ENCODE results near the gene PABPN1. TPM values are rescaled to one million over a fixed set of nuclear protein-coding genes. Genes with fewer than 3 reads are reported as not detected.

PABPN1 gene
- total RNA-seq, 2 experiments from 2014 or later, result 167 to 314 TPM

DNA sequence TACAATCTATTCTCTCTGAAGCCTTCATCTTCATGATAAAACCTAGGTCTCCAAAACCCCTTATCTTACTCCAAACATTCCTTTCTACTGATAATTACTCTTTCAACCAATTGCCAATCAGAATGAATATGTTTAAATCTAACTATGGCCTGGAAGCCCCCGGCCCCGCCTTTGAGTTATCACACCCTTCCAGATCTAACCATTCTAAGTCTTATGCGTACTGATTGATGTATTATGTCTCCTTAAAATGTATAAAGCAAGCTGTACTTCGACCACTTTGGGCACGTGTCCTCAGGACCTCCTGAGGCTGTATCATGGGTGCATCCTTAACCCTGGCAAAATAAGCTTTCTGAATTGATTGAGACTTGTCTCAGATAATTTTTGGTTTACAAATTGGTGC, 14.4 kb downstream of the PABPN1 start:
- TF ChIP-seq EZH2phosphoT487 (IDR thresholded peaks at IDR 0.05; ENCODE audit: borderline replicate concordance, low read depth, low read length), result no peak
- TF ChIP-seq, protein P1, sequence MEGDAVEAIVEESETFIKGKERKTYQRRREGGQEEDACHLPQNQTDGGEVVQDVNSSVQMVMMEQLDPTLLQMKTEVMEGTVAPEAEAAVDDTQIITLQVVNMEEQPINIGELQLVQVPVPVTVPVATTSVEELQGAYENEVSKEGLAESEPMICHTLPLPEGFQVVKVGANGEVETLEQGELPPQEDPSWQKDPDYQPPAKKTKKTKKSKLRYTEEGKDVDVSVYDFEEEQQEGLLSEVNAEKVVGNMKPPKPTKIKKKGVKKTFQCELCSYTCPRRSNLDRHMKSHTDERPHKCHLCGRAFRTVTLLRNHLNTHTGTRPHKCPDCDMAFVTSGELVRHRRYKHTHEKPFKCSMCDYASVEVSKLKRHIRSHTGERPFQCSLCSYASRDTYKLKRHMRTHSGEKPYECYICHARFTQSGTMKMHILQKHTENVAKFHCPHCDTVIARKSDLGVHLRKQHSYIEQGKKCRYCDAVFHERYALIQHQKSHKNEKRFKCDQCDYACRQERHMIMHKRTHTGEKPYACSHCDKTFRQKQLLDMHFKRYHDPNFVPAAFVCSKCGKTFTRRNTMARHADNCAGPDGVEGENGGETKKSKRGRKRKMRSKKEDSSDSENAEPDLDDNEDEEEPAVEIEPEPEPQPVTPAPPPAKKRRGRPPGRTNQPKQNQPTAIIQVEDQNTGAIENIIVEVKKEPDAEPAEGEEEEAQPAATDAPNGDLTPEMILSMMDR (conservative IDR thresholded peaks at IDR 0.05; ENCODE audit: low read length), result no peak
- H3K9me3 ChIP-seq (ENCODE audit: low read length), result peaks cover 31% of the 10 kb centered on the region
- H3K4me1 ChIP-seq (ENCODE audit: insufficient read depth, low read length, poor library complexity, severe bottlenecking), result no peaks in the 10 kb centered on the region
- no peaks in the 10 kb centered on the region for H3K9me2 ChIP-seq (ENCODE audit: insufficient read depth, low read length)
- BruUV-seq (replicated peaks), result no TSS peak
- POLR2A ChIA-PET, result interaction anchor here (0.7 to 4.0 kb wide), 2 partner anchors 9 to 14 kb away, joined by 3 to 14 read pairs; partner anchors contain the start of gene PABPN1
- DNase-seq (ENCODE audit: low spot score), result no peak
- CTCF ChIA-PET (ENCODE audit: unreplicated experiment), result no interaction called here
- no peak overlapping the region for H3K27ac ChIP-seq (ENCODE audit: low read depth, low read length, poor library complexity, severe bottlenecking)
- intact Hi-C loops (cut with micrococcal nuclease; ENCODE audit: unreplicated experiment), result no loop called here
- H4K20me1 ChIP-seq (ENCODE audit: insufficient read depth, low read length), result no peaks in the 10 kb centered on the region
- H3K4me3 ChIP-seq (ENCODE audit: low read depth, low read length, poor library complexity, severe bottlenecking), result no peak overlapping the region
- H3K36me3 ChIP-seq (ENCODE audit: insufficient read depth, low read length), result no peaks in the 10 kb centered on the region
- no peak overlapping the region for H2AFZ ChIP-seq (ENCODE audit: low read length)
- no peak overlapping the region for H3K4me2 ChIP-seq (ENCODE audit: low read length)
- no peaks in the 10 kb centered on the region for H3K79me2 ChIP-seq (ENCODE audit: insufficient read depth, low read depth, low read length)

DNA sequence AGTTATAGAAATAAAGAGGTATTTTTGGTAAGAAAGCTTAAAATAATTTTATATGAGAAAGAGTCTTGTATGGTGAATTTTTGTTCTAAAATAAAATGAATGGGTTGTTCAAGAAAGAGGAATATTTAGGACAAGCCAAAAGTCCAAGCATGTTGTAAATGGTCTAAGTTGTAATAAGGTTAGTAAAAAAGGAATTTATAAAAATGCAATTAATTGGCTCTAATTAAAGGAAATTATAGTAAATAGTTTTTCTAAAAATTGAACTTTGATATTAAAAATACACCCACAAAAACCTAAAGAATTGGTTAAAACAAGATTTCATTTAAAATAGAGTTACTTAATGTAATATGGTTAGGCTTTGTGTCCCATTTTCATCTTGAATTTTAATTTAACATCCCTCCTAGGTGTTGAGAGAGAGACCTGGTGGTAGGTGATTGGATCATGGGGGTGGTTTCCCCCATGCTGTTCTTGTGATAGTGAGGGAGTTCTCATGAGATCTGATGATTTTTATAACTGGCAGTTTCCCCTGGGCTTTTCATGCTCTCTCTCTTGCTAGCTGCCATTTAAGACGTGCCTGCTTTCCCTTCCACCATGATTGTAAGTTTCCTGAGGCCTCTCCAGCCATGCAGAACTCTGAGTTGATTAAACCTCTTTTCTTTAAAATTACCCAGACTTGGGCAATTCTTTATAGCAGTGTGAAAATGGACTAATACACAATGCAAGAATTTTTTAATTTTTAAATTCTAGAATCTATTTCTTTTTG, 18.4 kb downstream of the PABPN1 start:
- Histone ChIP-seq H3K36me3 (ENCODE audit: insufficient read depth, low read length) (no peaks in the 10 kb centered on the region), H3K4me3 (ENCODE audit: low read depth, low read length, poor library complexity, severe bottlenecking) (no peak overlapping the region), H3K9me3 (ENCODE audit: low read length) (peaks cover 32% of the 10 kb centered on the region), H3K27ac (ENCODE audit: low read depth, low read length, poor library complexity, severe bottlenecking) (no peak overlapping the region), H4K20me1 (ENCODE audit: insufficient read depth, low read length) (no peaks in the 10 kb centered on the region), H3K9me2 (ENCODE audit: insufficient read depth, low read length) (no peaks in the 10 kb centered on the region), H3K4me1 (ENCODE audit: insufficient read depth, low read length, poor library complexity, severe bottlenecking) (no peaks in the 10 kb centered on the region), H3K79me2 (ENCODE audit: insufficient read depth, low read depth, low read length) (no peaks in the 10 kb centered on the region), H3K4me2 (ENCODE audit: low read length) (no peak overlapping the region), H2AFZ (ENCODE audit: low read length) (no peak overlapping the region)
- peak; percentile 27 for DNase-seq (ENCODE audit: low spot score)
- intact Hi-C loops (cut with micrococcal nuclease; ENCODE audit: unreplicated experiment), result no loop called here
- TF ChIP-seq, protein P1 (conservative IDR thresholded peaks at IDR 0.05; ENCODE audit: low read length), result no peak
- no peak for TF ChIP-seq EZH2phosphoT487 (IDR thresholded peaks at IDR 0.05; ENCODE audit: borderline replicate concordance, low read depth, low read length)
- no TSS peak for BruUV-seq (replicated peaks)
- POLR2A ChIA-PET, result interaction anchor here (0.7 kb wide), 1 partner anchor 42 kb away, joined by 3 read pairs; no protein-coding TSS in a partner anchor
- CTCF ChIA-PET (ENCODE audit: unreplicated experiment), result no interaction called here

DNA sequence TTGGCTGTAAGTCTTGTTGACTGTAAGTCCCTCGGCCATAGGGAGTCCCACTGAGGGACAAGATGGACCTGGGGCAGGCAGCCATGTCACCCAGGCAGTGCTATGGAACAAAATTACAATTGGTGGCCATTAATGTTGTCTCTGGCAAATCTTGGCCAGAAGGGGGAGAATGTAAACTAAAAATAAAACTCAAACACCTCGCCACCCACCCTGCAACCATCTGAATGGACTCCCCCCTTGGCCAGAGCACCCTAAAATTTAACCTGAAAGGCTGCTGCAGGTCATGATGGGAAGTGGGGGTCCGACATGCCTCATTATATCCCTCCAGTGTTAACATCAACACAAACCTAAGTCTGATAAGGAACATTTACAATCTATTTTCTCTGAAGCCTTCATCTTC, 23.2 kb downstream of the PABPN1 start:
- DNase-seq (ENCODE audit: low spot score), result no peak
- no TSS peak for BruUV-seq (replicated peaks)
- Histone ChIP-seq H3K4me2 (ENCODE audit: low read length) (no peak overlapping the region), H3K9me3 (ENCODE audit: low read length) (peaks cover 11% of the 10 kb centered on the region), H3K4me3 (ENCODE audit: low read depth, low read length, poor library complexity, severe bottlenecking) (no peak overlapping the region), H4K20me1 (ENCODE audit: insufficient read depth, low read length) (no peaks in the 10 kb centered on the region), H3K79me2 (ENCODE audit: insufficient read depth, low read depth, low read length) (no peaks in the 10 kb centered on the region), H2AFZ (ENCODE audit: low read length) (no peak overlapping the region), H3K4me1 (ENCODE audit: insufficient read depth, low read length, poor library complexity, severe bottlenecking) (no peaks in the 10 kb centered on the region), H3K36me3 (ENCODE audit: insufficient read depth, low read length) (no peaks in the 10 kb centered on the region), H3K9me2 (ENCODE audit: insufficient read depth, low read length) (no peaks in the 10 kb centered on the region), H3K27ac (ENCODE audit: low read depth, low read length, poor library complexity, severe bottlenecking) (no peak overlapping the region)
- CTCF ChIA-PET (ENCODE audit: unreplicated experiment), result no interaction called here
- intact Hi-C loops (cut with micrococcal nuclease; ENCODE audit: unreplicated experiment), result no loop called here
- TF ChIP-seq, protein P1 (conservative IDR thresholded peaks at IDR 0.05; ENCODE audit: low read length), result peak; percentile 22; the same call in 1 of the 2 replicates
- TF ChIP-seq EZH2phosphoT487 (IDR thresholded peaks at IDR 0.05; ENCODE audit: borderline replicate concordance, low read depth, low read length), result no peak
- POLR2A ChIA-PET, result no interaction called here
